ENCODE results near the gene PDE4D.

DNA sequence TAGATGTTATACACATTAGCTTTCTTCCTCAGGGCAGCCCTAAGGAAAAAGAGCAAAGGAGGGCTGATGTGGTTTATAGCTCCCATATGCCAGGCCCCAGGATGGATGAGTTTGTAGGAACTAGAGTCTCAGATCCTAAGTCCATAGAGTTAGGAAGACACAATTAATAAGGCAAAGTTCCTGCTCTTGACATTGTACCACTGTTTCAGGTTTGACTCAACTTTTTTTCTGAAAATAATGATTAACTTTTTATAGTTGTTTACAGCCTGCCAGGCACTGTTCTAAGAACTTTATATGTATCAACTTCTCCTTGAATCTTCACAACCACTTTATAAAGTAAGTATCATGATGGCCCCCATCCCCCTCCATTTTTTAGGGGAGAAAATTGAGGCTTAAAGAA is 339.5 kb downstream of the PDE4D start:
- TF ChIP-seq CTCF (conservative IDR thresholded peaks at IDR 0.05; ENCODE audit: low read depth, low read length) (no peak), EZH2 (IDR thresholded peaks at IDR 0.05; ENCODE audit: low read length, unreplicated experiment) (no peak)
